GM21526 (cell line): ENCODE results near the gene ACAD10.
"Not testable (repeated sequence)": the region's sequence is repeated elsewhere in the genome, so short reads cannot be mapped to it uniquely, and the experiment has no call there.

Experiments used
- ATAC-seq: cut with Tn5 transposase; IDR thresholded peaks from one replicate; pipeline ENCODE4 v1.9.1; 2021; ENCODE audit warnings: moderate library complexity; ENCODE audit not compliant: unreplicated experiment, low FRiP score

The ACAD10 gene

DNA sequence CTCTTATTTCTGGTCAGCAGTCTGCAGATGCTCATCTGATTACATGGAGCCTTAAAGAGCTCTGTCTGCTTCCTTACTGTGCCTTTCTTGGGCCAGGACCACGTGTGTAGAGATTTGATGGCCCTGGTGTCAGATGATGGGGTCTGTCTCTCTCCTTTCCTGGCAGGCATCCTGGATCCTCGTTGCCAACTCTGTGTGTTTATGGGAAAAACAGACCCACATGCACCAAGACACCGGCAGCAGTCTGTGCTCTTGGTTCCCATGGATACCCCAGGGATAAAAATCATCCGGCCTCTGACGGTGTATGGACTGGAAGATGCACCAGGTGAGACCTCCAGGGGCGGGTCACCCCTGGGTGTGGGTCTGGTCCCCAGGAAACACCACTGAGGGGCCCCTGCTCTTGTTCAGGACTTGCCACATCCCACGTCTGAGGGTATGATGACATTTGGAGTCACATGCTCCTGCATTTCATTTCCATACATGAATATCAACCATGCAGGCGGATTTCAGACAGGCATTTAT lies 62.4 kb downstream of the ACAD10 start:
- no peak for ATAC-seq

DNA sequence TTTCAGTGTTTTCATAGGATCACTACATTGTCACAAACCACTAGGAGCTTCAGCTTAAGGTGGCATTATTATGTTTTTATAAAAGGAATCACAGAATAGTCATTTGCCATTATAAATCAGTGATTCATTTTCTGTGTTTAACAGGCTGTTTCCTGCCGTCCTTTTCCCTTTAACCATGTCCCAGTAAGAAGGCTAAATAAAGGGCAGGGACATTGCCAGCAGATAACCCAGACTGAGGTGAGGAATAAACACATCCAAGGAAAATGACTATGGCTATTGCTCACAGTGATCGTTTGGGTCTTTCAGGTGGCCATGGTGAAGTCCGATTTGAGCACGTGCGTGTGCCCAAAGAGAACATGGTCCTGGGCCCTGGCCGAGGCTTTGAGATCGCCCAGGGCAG lies 63.0 kb downstream of the ACAD10 start:
- no peak for ATAC-seq

DNA sequence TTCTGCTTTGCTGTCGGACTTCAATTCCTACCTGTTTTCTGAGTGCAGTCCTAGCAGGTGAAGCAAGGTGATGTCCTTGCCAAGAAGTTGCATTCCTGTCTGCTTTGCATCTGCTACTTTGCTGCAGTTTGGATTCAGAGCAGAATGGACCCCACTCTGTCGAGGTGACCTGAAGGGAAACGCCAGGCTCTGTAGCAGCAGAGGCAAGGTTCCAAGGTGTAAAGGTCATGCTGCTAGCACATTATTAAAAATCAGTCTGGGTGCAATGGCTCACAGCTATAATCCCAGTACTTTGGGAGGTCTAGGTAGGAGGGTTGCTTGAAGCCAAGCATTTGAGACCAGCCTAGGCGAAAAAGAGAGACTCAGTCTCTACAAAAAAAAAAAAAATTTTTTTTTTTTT lies 63.5 kb downstream of the ACAD10 start:
- ATAC-seq, result no peak

DNA sequence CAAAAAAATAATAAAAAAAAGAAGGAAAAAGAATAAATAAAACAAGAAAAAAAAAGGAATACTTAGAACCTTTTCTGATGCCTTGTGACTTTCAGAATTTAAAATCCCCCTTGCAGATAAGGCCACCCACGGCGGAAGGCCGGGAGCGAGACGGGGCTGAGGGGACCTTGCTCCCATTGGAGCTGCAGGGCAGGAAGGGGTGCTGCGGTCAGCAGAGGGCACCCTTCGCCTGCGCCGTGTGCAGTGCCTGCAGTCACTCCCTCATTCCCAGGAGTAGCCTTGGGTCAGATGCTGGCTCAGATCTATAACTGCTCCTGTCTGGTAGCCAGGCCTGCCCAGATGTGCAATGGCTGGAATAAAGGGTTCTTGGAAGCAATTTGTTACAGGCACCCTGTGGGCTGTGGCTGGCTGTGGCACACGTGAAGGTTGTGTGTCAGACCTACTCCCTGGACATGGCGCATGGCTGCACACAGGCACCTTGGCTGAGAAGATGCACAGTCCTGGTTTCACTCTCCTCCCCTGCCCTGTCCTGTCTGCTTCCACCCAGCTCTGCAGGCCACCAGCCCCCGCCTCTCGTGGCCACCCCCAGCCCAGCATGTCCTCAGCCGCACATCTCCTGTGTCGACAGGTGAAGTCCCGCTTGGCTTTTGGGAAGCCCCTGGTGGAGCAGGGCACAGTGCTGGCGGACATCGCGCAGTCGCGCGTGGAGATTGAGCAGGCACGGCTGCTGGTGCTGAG lies 67.5 kb downstream of the ACAD10 start:
- no peak for ATAC-seq

DNA sequence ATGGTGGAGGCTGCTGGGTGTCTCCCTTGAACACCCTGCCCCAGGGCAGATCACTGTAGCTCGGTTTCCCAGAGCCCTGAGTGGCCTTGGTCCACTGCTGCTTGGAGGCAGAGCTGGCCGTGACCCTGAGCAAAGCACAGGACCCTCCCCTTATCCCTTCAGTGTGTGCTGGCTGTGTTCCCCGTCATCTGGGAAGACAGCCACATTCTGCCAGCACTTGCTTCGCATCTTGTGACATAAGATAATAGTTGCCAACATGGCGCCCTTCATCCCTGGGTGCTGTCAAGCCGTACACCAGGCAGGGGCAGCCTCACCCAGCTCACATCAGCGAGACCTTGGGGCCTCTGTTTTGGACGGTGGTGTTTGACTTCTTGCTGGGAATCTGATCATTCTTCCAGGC lies 68.8 kb downstream of the ACAD10 start:
- no peak for ATAC-seq

DNA sequence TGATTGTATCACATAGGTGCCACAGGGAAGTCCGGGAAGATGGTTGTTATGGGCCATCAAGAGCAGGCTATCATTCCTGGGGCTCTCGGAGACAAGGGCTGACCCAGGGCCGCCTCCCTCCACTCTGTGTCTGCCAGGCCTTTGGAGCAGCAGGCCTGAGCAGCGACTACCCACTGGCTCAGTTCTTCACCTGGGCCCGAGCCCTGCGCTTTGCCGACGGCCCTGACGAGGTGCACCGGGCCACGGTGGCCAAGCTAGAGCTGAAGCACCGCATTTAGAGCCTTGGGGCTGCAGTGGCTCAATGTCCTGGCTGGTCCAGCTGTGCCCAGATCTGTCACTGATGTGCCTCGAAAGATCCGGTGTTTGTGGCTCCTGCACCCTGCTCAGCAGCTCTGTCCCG lies 70.3 kb downstream of the ACAD10 start:
- no peak for ATAC-seq

DNA sequence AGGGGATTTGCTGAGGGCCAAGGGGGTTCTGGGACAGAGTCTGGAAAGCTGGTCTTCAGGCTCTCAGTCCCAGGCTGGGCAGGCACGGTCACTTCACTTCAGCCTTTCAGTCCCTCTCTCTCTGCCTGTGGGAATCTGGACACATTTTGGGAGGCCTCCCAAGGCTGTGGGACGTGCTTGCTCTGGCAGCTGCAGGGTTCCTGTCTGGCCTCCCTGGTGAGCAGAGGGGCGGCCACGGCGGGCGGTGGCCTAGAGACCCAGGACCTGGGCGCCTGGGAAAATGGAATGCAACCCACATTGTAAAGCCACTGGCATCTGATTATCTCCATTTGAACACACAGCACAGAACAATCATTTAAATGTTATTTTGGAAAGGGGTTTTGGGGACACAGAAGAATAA lies 70.8 kb downstream of the ACAD10 start:
- ATAC-seq, result no peak

- ATAC-seq, result no peak
Observed at GRCh38 chr12:111757361-111758119, 71.7 kb downstream of the ACAD10 start.

DNA sequence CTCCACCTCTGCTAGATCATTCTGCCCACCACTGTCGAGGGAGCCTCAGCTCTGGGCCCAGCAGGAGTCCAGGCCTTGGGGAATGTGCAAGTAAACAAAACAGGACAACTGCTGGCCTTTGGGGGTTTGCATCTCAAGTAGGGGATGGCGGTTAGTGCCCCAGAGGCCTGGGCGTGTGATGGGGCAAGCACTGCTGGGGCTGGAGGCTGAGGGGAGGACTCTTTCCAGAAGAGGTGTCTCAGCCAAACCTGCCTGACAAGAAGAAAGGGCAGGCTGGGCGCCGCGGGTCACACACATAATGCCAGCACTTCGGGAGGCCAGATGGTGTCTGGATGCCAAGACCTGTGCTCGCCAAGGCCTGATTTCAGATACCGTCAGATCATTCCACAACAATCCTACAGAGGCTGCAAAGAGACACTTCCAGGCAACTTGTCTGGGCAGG lies 72.3 kb downstream of the ACAD10 start:
- ATAC-seq, result no peak

DNA sequence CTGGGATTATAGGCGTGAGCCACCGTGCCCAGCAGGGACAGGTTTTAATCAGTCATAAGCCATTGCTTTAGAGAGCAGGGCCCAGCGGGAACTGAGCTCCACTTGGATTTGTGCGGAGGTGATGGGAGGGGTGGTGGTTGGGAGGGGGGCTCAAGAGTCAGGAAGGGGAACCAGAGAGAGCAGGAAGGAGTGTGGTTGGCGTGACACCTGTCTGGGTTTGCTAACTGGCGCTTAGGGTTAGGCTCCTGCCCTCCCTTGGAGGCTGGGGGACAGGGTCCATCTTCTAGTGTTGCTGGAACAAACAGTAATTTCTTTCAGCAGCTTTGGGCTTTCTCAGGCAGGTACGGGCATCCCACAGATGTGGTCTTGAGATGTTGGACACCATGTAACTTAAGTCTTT lies 73.4 kb downstream of the ACAD10 start:
- ATAC-seq, result no peak

DNA sequence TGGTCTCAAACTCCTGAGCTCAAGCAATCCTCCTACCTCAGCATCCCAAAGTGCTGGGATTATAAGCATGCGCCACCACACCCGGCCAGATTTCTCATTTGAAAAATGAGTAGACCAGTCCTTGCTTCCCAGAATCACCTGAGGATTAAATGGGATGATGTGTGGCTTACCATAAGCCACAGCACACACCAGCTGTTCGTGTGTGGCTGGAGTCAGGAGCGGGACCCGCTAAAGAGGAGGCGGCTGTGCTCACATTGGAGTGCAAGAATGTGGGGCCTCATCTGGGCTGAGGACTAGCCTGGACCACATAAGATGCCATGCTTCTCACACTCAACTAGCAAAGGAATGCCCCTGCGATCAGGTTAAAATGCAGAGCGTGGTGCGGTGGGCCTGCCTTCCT lies 74.1 kb downstream of the ACAD10 start:
- ATAC-seq, result no peak

- no peak for ATAC-seq
Observed at GRCh38 chr12:111761099-111761498, 75.2 kb downstream of the ACAD10 start.

DNA sequence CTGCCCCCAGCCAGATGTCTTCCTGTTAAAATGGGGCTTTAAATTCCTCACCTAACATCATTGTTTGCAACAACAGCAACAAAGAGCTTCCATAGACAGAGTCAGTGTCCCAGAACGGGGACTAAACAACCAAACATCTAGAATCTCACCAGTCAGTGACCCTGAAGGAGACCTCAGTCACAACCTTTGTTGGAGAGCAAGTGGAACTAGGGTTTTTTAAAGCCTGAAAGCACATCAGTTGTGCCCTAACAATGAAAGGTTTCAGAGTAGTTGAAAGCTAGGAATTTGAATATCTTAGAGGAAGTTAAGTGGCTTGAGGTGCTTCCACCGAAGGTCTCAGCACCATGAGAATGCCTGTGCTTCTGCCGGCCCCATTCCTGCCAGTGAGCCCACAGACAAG lies 75.9 kb downstream of the ACAD10 start:
- no peak for ATAC-seq

- not testable (repeated sequence) for ATAC-seq
Observed at GRCh38 chr12:111763552-111763951, 77.7 kb downstream of the ACAD10 start.

DNA sequence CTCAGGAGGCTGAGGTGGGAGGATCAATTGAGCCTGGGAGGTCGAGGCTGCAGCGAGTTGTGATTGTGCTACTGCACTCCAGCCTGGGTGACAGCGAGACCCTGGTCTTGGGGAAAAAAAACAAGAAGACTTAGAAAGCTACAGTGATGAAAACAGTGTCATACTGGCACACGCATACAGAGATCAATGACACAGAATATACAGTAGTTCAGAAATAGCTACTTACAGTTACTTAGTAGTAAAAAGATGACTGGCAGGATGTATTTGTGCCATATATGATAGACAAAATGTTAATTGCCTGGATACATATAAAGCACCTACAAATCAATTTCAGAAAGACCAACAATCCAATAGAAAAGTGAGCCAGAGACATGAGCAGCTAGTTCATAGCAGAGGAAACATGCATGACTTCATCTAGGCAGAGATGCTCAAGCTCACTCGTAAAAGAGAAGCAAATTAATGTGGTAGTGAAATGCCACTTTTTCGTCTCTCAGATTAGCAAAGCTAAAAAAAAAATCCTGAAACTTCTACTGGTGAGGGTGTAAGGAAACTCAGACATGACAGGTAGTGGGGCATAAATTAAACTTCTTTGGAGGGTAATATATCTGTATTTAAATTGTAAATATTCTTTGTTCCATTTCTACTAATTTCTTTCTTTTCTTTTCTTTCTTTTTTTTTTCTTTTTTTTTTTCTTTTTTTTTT lies 78.4 kb downstream of the ACAD10 start:
- no peak for ATAC-seq

DNA sequence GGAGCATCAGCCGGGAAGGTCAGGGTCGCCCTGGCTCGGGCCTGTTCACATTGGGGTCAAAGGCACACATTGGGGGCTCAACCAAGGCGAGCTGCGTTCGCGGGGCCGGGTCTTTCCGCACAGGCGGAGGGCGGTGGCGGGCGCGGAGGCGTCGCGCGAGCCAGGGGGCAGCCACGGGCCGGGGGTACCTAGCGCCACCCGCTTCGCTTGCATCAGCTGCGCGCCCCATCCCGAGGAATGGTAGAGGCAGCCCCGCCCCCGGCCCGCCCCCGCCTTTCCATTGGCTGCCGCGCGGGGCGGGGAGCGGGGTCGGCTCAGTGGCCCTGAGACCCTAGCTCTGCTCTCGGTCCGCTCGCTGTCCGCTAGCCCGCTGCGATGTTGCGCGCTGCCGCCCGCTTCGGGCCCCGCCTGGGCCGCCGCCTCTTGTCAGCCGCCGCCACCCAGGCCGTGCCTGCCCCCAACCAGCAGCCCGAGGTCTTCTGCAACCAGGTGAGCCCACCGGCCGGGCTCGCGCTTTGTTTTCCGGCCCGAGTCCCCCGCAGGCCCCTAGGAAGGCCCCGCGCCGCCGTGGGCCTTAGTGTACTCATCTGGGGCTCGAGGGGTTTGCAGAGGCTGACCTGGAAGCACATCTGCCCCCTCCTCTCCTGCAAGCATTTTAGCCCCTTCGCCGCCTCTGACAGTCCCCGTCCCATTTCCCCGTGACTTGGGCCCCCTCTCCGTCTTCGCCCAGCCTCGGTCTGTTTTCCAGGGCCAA lies 80.9 kb downstream of the ACAD10 start, which contains the start of gene ALDH2:
Gene ALDH2 (plus strand): TSS at position 326 of the 754 bp plus-strand sequence. CDS start 50 bp downstream, at position 376.
- no peak for ATAC-seq

GRCh38 chr12:111767362-111768158 lies 81.7 kb downstream of the ACAD10 start:
- ATAC-seq, result no peak

GRCh38 chr12:111768159-111768895 lies 82.5 kb downstream of the ACAD10 start:
- no peak for ATAC-seq

DNA sequence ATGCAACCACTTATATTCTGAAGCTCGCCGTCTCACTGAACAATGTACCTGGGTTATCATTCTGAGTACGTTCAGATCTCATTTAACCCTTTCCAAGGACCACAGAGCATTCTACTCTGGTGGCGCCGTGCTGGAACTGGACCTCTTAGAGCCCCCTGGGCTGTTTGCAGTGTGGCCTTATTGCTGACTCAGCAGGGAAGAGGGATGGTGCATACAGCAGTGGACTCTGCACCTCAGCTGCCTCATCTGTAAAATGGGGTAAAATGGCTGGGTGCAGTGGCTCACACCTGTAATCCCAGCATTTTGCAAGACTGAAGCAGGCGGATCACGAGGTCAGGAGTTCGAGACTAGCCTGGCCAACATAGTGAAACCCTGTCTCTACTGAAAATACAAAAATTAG lies 83.7 kb downstream of the ACAD10 start:
- no peak for ATAC-seq
